HG02759 (cell line): ENCODE measurements around the gene MGMT.

Experiments
- ATAC-seq: cut with Tn5 transposase; IDR thresholded peaks from one replicate; pipeline ENCODE4 v1.9.1; 2021; ENCODE audit warnings: mild to moderate bottlenecking, moderate library complexity; ENCODE audit not compliant: unreplicated experiment

Gene MGMT

GRCh38 chr10:129647590-129647989 is 180.5 kb downstream of the MGMT start:
- no peak for ATAC-seq

GRCh38 chr10:129648856-129649255 is 181.8 kb downstream of the MGMT start:
- ATAC-seq: no peak

- no peak for ATAC-seq
Observed at GRCh38 chr10:129652021-129652420, 185.0 kb downstream of the MGMT start.

- ATAC-seq: no peak
Observed at GRCh38 chr10:129652521-129653201, 185.6 kb downstream of the MGMT start.

- ATAC-seq: no peak
Observed at GRCh38 chr10:129653428-129653827, 186.4 kb downstream of the MGMT start.

GRCh38 chr10:129653861-129654260 is 186.8 kb downstream of the MGMT start:
- no peak for ATAC-seq

GRCh38 chr10:129654461-129654860 is 187.4 kb downstream of the MGMT start:
- no peak for ATAC-seq

DNA sequence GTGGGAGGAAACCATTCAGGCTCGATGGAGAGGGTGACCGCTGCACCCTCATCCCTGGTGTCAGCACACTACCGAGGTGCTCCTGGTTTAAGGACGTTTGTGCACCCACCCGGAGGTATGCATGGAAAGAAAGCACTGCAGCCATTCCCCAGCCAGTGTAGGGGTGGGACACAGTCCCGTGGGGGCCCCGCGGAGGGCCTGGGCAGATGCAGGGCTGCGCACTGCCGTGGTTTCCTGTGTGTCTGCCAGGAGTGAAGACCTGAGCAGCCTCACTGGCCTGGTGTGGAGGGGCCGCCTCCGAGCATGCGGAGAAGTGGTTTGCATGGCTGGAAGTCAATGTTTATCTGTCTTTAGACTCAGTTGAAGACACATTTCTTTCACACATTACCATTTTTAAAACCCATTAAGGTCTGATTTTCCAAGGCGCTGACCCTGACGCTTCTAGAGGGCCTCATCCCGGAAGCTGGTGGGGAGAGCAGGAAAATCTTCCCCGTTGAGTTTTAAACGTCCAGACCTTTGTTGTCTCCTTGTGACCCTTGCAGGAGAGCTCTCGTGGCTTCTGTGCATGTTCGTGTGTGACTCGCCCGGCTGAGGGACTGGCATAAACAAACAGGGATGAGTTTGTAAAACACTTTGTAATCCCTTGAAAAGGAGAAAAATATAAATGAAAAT is 188.1 kb downstream of the MGMT start:
- no peak for ATAC-seq

DNA sequence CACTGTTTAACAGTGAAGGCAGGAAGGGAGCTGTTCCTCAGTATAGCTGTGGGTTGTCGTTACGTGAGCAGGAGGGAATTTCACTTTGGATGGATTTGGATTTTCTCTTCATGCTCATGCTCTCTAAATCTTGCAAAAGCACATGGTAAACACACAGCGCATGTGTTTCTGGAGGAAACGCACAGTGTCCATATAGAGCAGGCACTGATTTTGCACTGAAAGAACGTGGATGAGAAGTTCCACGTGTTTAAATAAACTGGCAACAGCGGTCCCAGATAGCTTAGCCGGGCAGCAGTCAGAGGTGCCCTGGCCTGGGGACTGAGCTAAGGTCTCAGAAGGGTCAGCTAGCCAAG is 188.6 kb downstream of the MGMT start:
- ATAC-seq: no peak

DNA sequence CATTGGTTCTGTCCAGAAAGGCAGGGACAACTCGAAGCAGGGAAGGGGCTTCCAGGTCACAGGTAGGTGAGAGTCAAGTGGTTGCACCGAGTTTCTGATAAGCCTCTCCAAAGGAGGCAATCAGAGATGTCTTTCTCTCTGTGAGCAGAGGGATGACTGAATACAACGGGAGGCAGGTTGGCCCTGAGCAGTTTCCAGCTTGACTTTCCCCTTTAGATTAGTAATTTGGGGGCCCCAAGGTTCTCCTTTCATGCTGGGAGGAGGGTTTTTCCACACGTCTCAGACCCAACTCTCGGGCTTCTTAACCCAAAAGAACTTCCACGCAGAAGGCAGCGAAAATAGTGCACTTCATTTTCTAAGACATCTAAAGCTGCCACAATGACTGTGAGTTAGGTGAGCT is 189.6 kb downstream of the MGMT start:
- no peak for ATAC-seq

DNA sequence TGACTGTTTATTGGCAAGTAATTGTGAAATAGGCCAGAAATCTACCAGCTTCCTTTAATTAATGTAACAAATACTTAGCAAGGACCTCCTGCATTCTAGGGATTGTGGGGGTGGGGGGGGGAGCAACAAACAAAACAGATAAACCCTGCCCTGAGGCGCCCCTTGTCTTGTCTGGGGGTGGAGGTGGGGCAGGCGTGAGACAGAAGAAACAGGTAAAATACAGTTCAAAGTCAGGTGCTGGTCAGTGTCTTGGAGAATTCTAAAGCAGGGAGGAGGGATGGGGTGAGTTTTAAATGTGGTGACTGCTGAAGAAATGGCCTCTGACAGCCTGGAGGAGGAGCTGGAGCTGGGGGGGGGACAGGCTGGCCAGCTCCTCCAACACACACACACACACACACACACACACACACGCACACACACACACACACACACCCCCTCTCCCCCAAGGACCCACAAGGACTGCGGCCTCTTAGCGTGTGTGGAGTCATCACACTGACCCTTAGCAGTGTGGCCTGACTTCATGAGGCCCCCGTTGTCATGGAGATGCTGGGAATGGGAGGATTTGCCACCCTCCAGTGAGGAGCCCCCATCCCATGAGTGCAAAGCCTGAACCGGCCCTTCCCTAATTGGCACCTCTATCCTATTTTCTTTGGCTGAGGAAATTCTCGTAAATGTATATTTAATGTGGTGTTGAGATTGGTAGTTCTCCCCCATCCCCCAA is 190.4 kb downstream of the MGMT start:
- ATAC-seq: no peak

DNA sequence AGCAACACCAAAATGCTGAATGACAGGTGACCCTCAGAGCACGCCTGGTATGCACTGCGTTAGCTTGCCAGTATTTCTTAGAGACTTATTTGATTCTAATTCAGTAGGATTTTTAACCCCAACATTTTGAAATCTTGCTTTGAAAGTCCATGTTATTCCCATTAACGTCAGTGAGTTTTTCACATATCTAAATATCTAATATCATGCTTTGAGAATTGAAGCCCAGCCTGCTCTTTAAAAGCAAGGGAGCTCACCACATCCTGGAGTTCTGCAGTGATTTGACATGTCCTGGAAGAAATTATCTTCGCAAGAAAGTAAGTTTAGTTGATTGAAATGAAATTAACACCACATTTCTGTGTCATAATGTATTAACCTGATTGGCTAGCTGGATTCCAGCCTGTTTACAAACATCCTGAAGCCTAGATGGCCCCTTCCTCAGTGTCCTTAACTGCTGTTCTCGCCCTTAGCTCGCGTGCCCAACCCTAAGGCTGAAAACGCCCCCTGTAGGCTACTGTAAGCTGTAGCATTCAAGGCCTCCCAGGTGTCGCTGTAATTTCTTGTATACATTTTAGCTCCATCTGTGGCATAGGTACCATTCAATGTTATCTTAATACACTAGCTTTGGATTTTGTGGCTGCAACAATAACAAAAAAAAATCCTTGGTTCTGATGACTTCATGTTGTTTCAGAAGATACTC is 191.5 kb downstream of the MGMT start:
- ATAC-seq: no peak

DNA sequence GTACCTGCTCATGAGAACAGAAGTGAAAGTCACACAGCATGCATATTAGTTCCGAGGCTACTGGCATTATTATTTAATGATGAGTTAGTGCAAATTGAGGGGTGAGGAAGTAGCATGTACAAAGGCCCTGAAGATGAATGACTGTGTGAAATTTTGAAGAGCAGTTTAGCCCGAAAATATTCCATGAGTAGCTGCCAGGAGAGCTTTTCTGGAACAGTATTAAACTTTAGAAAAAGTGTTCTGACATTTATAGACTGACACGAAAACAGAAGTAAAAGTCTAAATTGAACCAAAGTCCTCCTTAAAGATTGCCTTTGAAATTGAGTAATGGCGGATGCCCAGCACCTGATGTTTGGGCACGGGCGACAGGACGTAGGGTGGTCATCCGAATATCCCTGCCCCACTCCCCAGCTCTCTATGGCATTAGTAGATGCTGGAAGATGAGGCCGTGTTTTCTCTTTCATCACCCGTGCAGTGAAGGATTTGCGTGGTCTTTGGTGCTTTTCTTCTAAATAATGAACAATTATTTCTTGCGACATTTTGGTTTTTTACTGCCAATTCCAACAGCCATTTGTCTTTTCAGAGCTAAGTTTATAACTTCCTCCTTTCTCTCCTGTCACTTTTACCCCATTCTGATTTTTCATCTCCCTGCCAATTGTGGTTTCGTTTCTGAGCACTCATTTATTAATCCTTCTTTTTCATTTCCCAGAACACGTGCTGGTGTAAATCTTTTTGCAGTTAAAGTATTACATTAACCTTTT is 192.6 kb downstream of the MGMT start:
- no peak for ATAC-seq

DNA sequence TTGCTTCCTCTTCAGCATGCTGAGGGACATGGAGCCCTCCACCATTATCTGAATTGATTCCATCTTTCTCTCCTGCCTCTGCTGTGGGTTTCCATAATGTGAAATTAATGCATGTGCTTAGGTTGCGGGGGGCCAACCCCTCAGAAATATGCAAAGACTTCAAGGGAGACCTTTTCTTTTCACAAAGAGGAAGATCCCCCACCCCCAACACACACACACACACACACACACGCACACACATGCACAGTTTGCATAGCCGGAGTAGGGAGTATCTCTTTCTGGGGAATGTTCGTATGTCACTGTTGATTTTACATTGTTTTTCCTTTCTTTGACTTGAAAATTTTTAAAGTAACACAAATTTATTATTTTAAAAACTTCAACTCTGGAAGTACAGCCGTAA is 193.5 kb downstream of the MGMT start:
- no peak for ATAC-seq

- no peak for ATAC-seq
Observed at GRCh38 chr10:129662426-129662825, 195.4 kb downstream of the MGMT start.

- ATAC-seq: no peak
Observed at GRCh38 chr10:129670124-129670523, 203.1 kb downstream of the MGMT start.

DNA sequence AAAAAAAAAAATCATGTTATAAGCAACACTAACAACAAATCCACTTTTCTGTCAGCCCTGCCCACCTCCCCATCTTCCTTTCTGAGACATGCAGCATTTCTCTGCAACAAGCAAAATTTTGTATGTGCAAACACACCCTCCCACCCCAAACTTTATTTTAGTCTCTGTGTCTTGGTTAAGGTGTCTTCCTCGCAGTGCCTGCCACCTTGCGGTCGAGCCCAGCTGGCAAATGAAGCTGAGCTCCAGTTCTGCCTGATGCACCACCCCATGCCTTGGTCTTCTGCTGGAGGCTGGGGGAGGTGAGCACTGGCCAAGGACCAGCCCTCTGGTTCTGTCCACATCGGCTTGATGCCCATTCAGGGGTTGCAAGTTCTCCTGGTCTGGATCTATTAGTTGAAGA is 206.3 kb downstream of the MGMT start:
- no peak for ATAC-seq

DNA sequence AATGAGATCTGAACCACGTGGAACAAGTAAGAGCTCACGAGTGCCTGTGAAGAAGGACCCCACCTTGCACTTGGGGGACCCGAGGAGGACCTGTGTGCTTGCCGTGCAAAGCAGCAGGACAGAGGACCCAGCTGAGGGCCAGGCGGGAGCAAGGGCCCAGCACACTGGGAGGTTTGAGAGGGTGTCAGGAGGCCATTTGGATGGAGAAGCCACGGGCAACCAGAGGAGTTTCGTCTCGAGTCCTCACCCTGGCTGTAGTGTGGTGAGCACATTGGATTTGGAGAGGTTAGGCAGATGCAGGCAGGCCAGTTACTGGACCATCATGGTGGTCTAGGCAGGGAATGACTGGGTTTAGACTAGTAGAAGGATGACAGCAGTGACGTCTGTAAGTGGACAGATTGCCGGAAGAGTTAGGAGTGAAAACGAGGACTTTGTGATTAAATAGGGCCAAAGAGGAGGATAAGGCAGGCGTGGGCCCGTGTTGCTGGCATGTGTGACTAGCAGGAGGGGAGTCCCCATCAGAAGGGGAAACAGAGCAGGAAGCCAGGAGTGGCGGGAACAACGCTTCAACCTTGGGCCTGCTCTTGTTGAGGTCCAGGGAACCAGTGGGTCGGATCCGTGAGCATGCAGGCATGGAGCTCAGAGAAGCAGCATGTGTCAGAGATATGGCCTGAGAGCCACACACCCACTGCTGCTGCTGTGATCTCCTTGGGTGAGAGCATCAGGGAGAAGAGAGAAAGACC is 208.2 kb downstream of the MGMT start:
- no peak for ATAC-seq

DNA sequence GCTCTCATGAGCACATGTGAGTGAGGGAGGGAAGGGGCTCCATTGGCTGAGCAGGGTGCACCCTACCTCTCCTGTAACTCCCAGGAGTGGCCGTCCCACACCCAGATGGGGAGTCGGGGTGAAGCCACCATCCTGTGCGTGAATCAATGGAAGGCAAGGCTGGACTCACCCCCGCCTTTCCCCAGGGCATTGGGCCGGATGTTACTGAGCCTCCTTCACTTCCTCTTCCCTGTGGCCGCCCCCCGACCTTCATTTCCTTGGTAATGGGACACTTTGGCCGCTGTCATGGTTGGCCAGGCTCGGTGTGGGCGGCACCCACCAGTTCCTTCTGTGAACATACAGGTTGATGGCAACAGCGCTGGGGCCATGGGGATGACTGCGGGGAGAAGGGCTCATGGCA is 209.0 kb downstream of the MGMT start:
- ATAC-seq: no peak

- ATAC-seq: no peak
Observed at GRCh38 chr10:129677377-129677927, 210.4 kb downstream of the MGMT start.
